K562 (cell line): ENCODE results near the gene DYRK1A. TPM values are rescaled to one million over a fixed set of nuclear protein-coding genes. Genes with fewer than 3 reads are reported as not detected.

Experiments used
- ARID2 ChIP-seq: fragments of 450-650 bp; IDR thresholded peaks from 2 replicates; pipeline ENCODE4 v1.6.1; 2017; ENCODE audit warnings: antibody characterized with exemption, mild to moderate bottlenecking
- BMI1 ChIP-seq: fragments of 150-350 bp; IDR thresholded peaks from 2 replicates; pipeline ENCODE4 v1.6.1; 2014; ENCODE audit warnings: low read length
- CC2D1A ChIP-seq: fragments of 450-650 bp; IDR thresholded peaks from 2 replicates; pipeline ENCODE4 v1.6.1; 2017; ENCODE audit warnings: mild to moderate bottlenecking
- CREM ChIP-seq: IDR thresholded peaks from 2 replicates; pipeline ENCODE4 v1.6.1; 2014; ENCODE audit warnings: antibody characterized with exemption, low read depth
- DACH1 ChIP-seq: fragments of 450-650 bp; IDR thresholded peaks from 2 replicates; pipeline ENCODE4 v1.6.1; 2018; ENCODE audit not compliant: partially characterized antibody
- DPF2 ChIP-seq: fragments of 450-650 bp; IDR thresholded peaks from 2 replicates; pipeline ENCODE4 v1.6.1; 2016
- HBP1 ChIP-seq: fragments of 450-650 bp; formaldehyde crosslinking; IDR thresholded peaks from 2 replicates; pipeline ENCODE4 v1.4.0; 2022; ENCODE audit warnings: missing genetic modification characterization
- KDM5B ChIP-seq: fragments of 200-600 bp; sonication (generic); IDR thresholded peaks from 2 replicates; pipeline ENCODE4 v1.6.1; 2012; ENCODE audit warnings: low read depth, mild to moderate bottlenecking, moderate library complexity, low read length, control low read depth, inconsistent platforms; ENCODE audit not compliant: insufficient replicate concordance
- LEF1 ChIP-seq: fragments of 450-650 bp; IDR thresholded peaks from 2 replicates; pipeline ENCODE4 v1.6.1; 2016; ENCODE audit warnings: mild to moderate bottlenecking
- MAFG ChIP-seq: fragments of 450-650 bp; conservative IDR thresholded peaks from 2 replicates; pipeline ENCODE4 v1.6.1; 2016; ENCODE audit warnings: missing genetic modification characterization, missing compliant biosample characterization
- MYNN ChIP-seq, 2 experiments: sonication (generic); formaldehyde crosslinking in 1 of 2; IDR thresholded peaks; 2 replicates each; pipeline versions ENCODE4 v1.5.0 to v1.6.1; 2016 to 2020; ENCODE audit warnings: antibody characterized with exemption in 1 of 2, missing genetic modification reagents in 1 of 2
- NCOA4 ChIP-seq: fragments of 450-650 bp; IDR thresholded peaks from 2 replicates; pipeline ENCODE4 v1.6.1; 2018; ENCODE audit warnings: mild to moderate bottlenecking; ENCODE audit not compliant: partially characterized antibody
- PHF8 ChIP-seq: fragments of 200-600 bp; sonication (generic); IDR thresholded peaks from 2 replicates; pipeline ENCODE4 v1.6.1; 2012; ENCODE audit warnings: mixed run types, mild to moderate bottlenecking, inconsistent platforms, low read length, moderate library complexity, borderline replicate concordance
- POLR2B ChIP-seq: fragments of 450-650 bp; IDR thresholded peaks from 2 replicates; pipeline ENCODE4 v1.6.1; 2018; ENCODE audit warnings: low read depth; ENCODE audit not compliant: partially characterized antibody
- SMARCE1 ChIP-seq: fragments of 450-650 bp; IDR thresholded peaks from 2 replicates; pipeline ENCODE4 v1.7.1; 2016; ENCODE audit warnings: mild to moderate bottlenecking
- STAG1 ChIP-seq: sonication (generic); formaldehyde crosslinking; IDR thresholded peaks from 2 replicates; pipeline ENCODE4 v1.5.0; 2020; ENCODE audit warnings: missing genetic modification reagents, borderline replicate concordance
- TFAP4 ChIP-seq: sonication (generic); formaldehyde crosslinking; IDR thresholded peaks from 2 replicates; pipeline ENCODE4 v1.8.0; 2022; ENCODE audit warnings: missing genetic modification reagents, mild to moderate bottlenecking, moderate library complexity, borderline replicate concordance
- TRIM28 ChIP-seq: fragments of 450-650 bp; IDR thresholded peaks from 2 replicates; pipeline ENCODE4 v1.6.1; 2017
- ZHX1 ChIP-seq: fragments of 150-350 bp; conservative IDR thresholded peaks from 2 replicates; pipeline ENCODE4 v1.6.1; 2014; ENCODE audit warnings: low read length
- ZNF174 ChIP-seq: fragments of 250-450 bp; sonication (Bioruptor Pico); IDR thresholded peaks from 2 replicates; pipeline ENCODE4 v1.4.0; 2020; ENCODE audit warnings: mild to moderate bottlenecking
- ZNF311 ChIP-seq: fragments of 250-450 bp; sonication (Bioruptor Pico); IDR thresholded peaks from 2 replicates; pipeline ENCODE4 v1.4.0; 2020; ENCODE audit warnings: mild to moderate bottlenecking, moderate library complexity
- ZNF507 ChIP-seq: conservative IDR thresholded peaks from 2 replicates; pipeline ENCODE4 v1.6.1; 2017; ENCODE audit warnings: missing genetic modification characterization, missing compliant biosample characterization
- polyA plus RNA-seq, 8 experiments: library from polyadenylated mRNA; depleted of rRNA in 4 of 8; stranded (reverse) in 5 of 8; unstranded in 3 of 8; fragments of >200 nt; fragmentation: Nextera tagmentation in 2 of 8; fragmentation: Illumina TruSeq in 1 of 8; extraction: Ambion mirVana in 2 of 8; extraction: Trizol in 1 of 8; gene quantifications; 2 replicates each; pipeline versions ENCODE4 v1.2.1 to v1.2.3, GENCODE V29; 2011 to 2014; ENCODE audit warnings: inconsistent platforms in 1 of 8, missing spikeins in 1 of 8
- total RNA-seq, 7 experiments: library from RNA; depleted of rRNA in 6 of 7; stranded (reverse); fragments of >200 nt in 6 of 7; fragmentation: Illumina TruSeq in 2 of 7; extraction: Trizol in 2 of 7; gene quantifications; 2 replicates each; pipeline versions ENCODE4 v1.2.1 to v1.2.3, GENCODE V29; 2011 to 2021; ENCODE audit warnings: low replicate concordance in 1 of 7
- TF ChIP-seq, protein P1 (sequence below): fragments of 200-800 bp; sonication (Bioruptor generic); IDR thresholded peaks from 2 replicates; pipeline ENCODE4 v1.6.1; 2017; ENCODE audit warnings: missing genetic modification characterization, missing compliant biosample characterization

The DYRK1A gene
- total and polyA plus RNA-seq, 9 of the 15 experiments (the other 6 are each of a cell fraction or from before 2014, with no cell fraction given), result 3.7 to 64.8 (median 42.3) TPM

DNA sequence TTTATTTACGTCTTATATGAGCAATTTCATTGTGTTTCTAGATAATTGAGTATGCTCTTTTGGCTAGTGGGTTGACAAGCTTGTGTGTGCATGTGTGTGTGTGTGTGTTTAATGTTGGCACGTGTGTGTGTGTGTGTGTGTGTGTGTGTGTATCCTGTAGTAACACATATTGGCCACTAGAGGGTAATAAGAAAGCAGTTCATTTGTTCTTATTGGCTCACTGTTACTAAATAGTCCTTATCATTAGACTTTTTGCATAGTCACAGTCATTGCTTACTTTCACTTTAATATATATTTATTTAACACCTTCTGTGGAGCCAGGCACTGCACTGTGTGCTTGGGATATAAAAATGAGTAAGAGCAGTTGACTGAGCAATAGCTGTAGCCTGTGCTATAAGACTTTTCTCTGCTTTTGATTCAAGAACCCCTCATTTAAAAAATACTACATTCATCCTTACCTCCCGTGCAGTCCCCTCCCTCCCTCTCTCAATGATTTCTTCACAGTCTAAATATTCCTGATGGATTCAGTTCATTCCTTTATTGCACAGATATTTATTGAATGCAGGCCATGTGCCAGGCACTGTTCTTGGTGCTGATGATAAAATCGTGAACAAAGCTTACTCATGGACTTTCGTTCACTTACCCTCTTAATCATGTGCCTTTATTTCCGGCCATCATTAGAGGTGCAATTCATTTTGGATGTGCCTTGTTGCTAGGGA, 96.7 kb downstream of the DYRK1A start (continued):
- no peak for TF ChIP-seq TFAP4 (CRISPR knock-in tag)
- TF ChIP-seq LEF1, result peak; percentile 68
- no peak for TF ChIP-seq KDM5B
- TF ChIP-seq PHF8, result no peak
- no peak for TF ChIP-seq ZNF174
- TF ChIP-seq POLR2B, result no peak
- TF ChIP-seq MAFG (tag), result peak; percentile 81
- TF ChIP-seq ZNF311 (CRISPR knock-in tag), result no peak
- TF ChIP-seq ZHX1, result no peak
- TF ChIP-seq DPF2, result peak; percentile 57; the same call in 1 of the 2 replicates
- no peak for TF ChIP-seq ZNF507
- TF ChIP-seq CC2D1A, result 0 out of 2 replicates have a peak, but pooled peaks have one; percentile 56
- TF ChIP-seq TRIM28, result no peak
- TF ChIP-seq DACH1, result peak; percentile 93
- no peak for TF ChIP-seq SMARCE1
- no peak for TF ChIP-seq NCOA4
- 0 out of 2 replicates have a peak, but pooled peaks have one; percentile 15 for TF ChIP-seq ARID2
- 0 out of 2 replicates have a peak, but pooled peaks have one; percentile 62 for TF ChIP-seq HBP1
- 0 out of 2 replicates have a peak, but pooled peaks have one; percentile 14 for TF ChIP-seq CREM
- no peak for TF ChIP-seq MYNN (IDR thresholded peaks at IDR 0.05)
- no peak for TF ChIP-seq MYNN (CRISPR knock-in tag; IDR thresholded peaks at IDR 0.05)
- TF ChIP-seq BMI1, result no peak
- no peak for TF ChIP-seq STAG1
- TF ChIP-seq, protein P1, sequence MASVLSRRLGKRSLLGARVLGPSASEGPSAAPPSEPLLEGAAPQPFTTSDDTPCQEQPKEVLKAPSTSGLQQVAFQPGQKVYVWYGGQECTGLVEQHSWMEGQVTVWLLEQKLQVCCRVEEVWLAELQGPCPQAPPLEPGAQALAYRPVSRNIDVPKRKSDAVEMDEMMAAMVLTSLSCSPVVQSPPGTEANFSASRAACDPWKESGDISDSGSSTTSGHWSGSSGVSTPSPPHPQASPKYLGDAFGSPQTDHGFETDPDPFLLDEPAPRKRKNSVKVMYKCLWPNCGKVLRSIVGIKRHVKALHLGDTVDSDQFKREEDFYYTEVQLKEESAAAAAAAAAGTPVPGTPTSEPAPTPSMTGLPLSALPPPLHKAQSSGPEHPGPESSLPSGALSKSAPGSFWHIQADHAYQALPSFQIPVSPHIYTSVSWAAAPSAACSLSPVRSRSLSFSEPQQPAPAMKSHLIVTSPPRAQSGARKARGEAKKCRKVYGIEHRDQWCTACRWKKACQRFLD (CRISPR knock-in tag), result no peak
